Activated effector memory CD4-positive, alpha-beta T cell treated with Interleukin-2 at 50 U/mL for 16 hours (primary cell): ENCODE results near the gene LMCD1.

Source experiments
- DNase-seq: peaks from one replicate; pipeline ENCODE4 v3.0.0-alpha.2; 2020

LMCD1 gene

GRCh38 chr3:8484409-8485140 is 17.0 kb upstream of the LMCD1 start:
- no peak for DNase-seq

GRCh38 chr3:8485141-8485870 is 16.3 kb upstream of the LMCD1 start:
- DNase-seq, result no peak

- DNase-seq, result no peak
Observed at GRCh38 chr3:8485943-8486342, 15.7 kb upstream of the LMCD1 start.

- DNase-seq, result no peak
Observed at GRCh38 chr3:8486434-8486833, 15.2 kb upstream of the LMCD1 start.

GRCh38 chr3:8486936-8487335 is 14.7 kb upstream of the LMCD1 start:
- no peak for DNase-seq

GRCh38 chr3:8488411-8488810 is 13.2 kb upstream of the LMCD1 start:
- DNase-seq, result no peak

GRCh38 chr3:8488877-8489276 is 12.7 kb upstream of the LMCD1 start:
- no peak for DNase-seq

GRCh38 chr3:8489278-8489792 is 12.3 kb upstream of the LMCD1 start:
- DNase-seq, result no peak

- no peak for DNase-seq
Observed at GRCh38 chr3:8490079-8490552, 11.5 kb upstream of the LMCD1 start.

GRCh38 chr3:8491271-8492144 is 10.1 kb upstream of the LMCD1 start:
- no peak for DNase-seq

- DNase-seq, result no peak
Observed at GRCh38 chr3:8492744-8493511, 8.7 kb upstream of the LMCD1 start.

GRCh38 chr3:8493744-8494143 is 7.9 kb upstream of the LMCD1 start:
- no peak for DNase-seq

GRCh38 chr3:8494327-8494726 is 7.3 kb upstream of the LMCD1 start:
- DNase-seq, result no peak

GRCh38 chr3:8497582-8497981 is 4.0 kb upstream of the LMCD1 start:
- DNase-seq, result no peak

- no peak for DNase-seq
Observed at GRCh38 chr3:8499181-8499611, 2.4 kb upstream of the LMCD1 start.

GRCh38 chr3:8500319-8500988 is 1.2 kb upstream of the LMCD1 start:
- DNase-seq, result no peak

- DNase-seq, result no peak
Observed at GRCh38 chr3:8500989-8501370, 643 bp upstream of the LMCD1 start.

GRCh38 chr3:8503461-8503860 is 1.8 kb downstream of the LMCD1 start:
- no peak for DNase-seq

GRCh38 chr3:8503871-8504610 is 2.4 kb downstream of the LMCD1 start:
- DNase-seq, result no peak

GRCh38 chr3:8504611-8504973 is 3.0 kb downstream of the LMCD1 start:
- no peak for DNase-seq

GRCh38 chr3:8505621-8506020 is 4.0 kb downstream of the LMCD1 start:
- DNase-seq, result no peak
